HG03196 (cell line): ENCODE data around the gene CCSER1.
"Not testable (repeated sequence)": the region's sequence is repeated elsewhere in the genome, so short reads cannot be mapped to it uniquely, and the experiment has no call there.

Source experiments
- ATAC-seq: cut with Tn5 transposase; IDR thresholded peaks from one replicate; pipeline ENCODE4 v1.9.1; 2021; ENCODE audit not compliant: unreplicated experiment

CCSER1 gene

GRCh38 chr4:91623603-91623967 is 1496.4 kb downstream of the CCSER1 start:
- ATAC-seq: not testable (repeated sequence)

GRCh38 chr4:91630054-91630453 is 1502.9 kb downstream of the CCSER1 start:
- no peak for ATAC-seq

- ATAC-seq: no peak
Observed at GRCh38 chr4:91630764-91631163, 1503.6 kb downstream of the CCSER1 start.

GRCh38 chr4:91631335-91631734 is 1504.1 kb downstream of the CCSER1 start:
- no peak for ATAC-seq

GRCh38 chr4:91636083-91636482 is 1508.9 kb downstream of the CCSER1 start:
- ATAC-seq: no peak
